AG08396 (cell line): Measurements from ENCODE around the gene PTPN5.
A peak's percentile ranks its signal among the peaks of the same experiment; 100 is the strongest.
"Not testable (repeated sequence)": the region's sequence is repeated elsewhere in the genome, so short reads cannot be mapped to it uniquely, and the experiment has no call there.

Experiments used
- DNase-seq: peaks from one replicate; pipeline ENCODE4 v3.0.0; 2012; ENCODE audit warnings: low spot score, mixed read lengths

Gene PTPN5

GRCh38 chr11:18709414-18709813 lies 82.2 kb downstream of the PTPN5 start:
- DNase-seq, result no peak

- no peak for DNase-seq
Observed at GRCh38 chr11:18707811-18708340, 83.7 kb downstream of the PTPN5 start.

- DNase-seq, result no peak
Observed at GRCh38 chr11:18706330-18707243, 85.0 kb downstream of the PTPN5 start.

- no peak for DNase-seq
Observed at GRCh38 chr11:18705651-18706281, 85.8 kb downstream of the PTPN5 start.

GRCh38 chr11:18704698-18705097 lies 86.9 kb downstream of the PTPN5 start:
- no peak for DNase-seq

GRCh38 chr11:18704045-18704645 lies 87.5 kb downstream of the PTPN5 start:
- DNase-seq, result no peak

- DNase-seq, result no peak
Observed at GRCh38 chr11:18703001-18703763, 88.4 kb downstream of the PTPN5 start.

GRCh38 chr11:18701614-18702216 lies 89.9 kb downstream of the PTPN5 start:
- DNase-seq, result no peak

GRCh38 chr11:18700872-18701271 lies 90.7 kb downstream of the PTPN5 start:
- DNase-seq, result no peak

- no peak for DNase-seq
Observed at GRCh38 chr11:18700375-18700774, 91.2 kb downstream of the PTPN5 start.

- DNase-seq, result no peak
Observed at GRCh38 chr11:18699848-18700261, 91.7 kb downstream of the PTPN5 start.

- DNase-seq, result no peak
Observed at GRCh38 chr11:18699269-18699596, 92.4 kb downstream of the PTPN5 start.

GRCh38 chr11:18698341-18699268 lies 93.0 kb downstream of the PTPN5 start, which contains the start of gene TMEM86A:
TMEM86A (plus strand) TSS chr11:18698779; CDS start chr11:18698887, 108 bp downstream.
- DNase-seq, result peak; percentile 97

- DNase-seq, result no peak
Observed at GRCh38 chr11:18697576-18697975, 94.0 kb downstream of the PTPN5 start.

- peak; percentile 50 for DNase-seq
Observed at GRCh38 chr11:18696638-18697225, 94.9 kb downstream of the PTPN5 start.

- no peak for DNase-seq
Observed at GRCh38 chr11:18692941-18693760, 98.4 kb downstream of the PTPN5 start.

GRCh38 chr11:18691467-18692140 lies 100.0 kb downstream of the PTPN5 start:
- DNase-seq, result not testable (repeated sequence)

- DNase-seq, result no peak
Observed at GRCh38 chr11:18684267-18684666, 107.3 kb downstream of the PTPN5 start.
